GM19372 (cell line): ENCODE measurements around the gene SCAMP1.
"Not testable (repeated sequence)": the region's sequence is repeated elsewhere in the genome, so short reads cannot be mapped to it uniquely, and the experiment has no call there.

ENCODE experiments used
- ATAC-seq: cut with Tn5 transposase; IDR thresholded peaks from one replicate; pipeline ENCODE4 v1.9.1; 2021; ENCODE audit warnings: mild to moderate bottlenecking, low read depth, moderate library complexity; ENCODE audit not compliant: unreplicated experiment

The SCAMP1 gene

DNA sequence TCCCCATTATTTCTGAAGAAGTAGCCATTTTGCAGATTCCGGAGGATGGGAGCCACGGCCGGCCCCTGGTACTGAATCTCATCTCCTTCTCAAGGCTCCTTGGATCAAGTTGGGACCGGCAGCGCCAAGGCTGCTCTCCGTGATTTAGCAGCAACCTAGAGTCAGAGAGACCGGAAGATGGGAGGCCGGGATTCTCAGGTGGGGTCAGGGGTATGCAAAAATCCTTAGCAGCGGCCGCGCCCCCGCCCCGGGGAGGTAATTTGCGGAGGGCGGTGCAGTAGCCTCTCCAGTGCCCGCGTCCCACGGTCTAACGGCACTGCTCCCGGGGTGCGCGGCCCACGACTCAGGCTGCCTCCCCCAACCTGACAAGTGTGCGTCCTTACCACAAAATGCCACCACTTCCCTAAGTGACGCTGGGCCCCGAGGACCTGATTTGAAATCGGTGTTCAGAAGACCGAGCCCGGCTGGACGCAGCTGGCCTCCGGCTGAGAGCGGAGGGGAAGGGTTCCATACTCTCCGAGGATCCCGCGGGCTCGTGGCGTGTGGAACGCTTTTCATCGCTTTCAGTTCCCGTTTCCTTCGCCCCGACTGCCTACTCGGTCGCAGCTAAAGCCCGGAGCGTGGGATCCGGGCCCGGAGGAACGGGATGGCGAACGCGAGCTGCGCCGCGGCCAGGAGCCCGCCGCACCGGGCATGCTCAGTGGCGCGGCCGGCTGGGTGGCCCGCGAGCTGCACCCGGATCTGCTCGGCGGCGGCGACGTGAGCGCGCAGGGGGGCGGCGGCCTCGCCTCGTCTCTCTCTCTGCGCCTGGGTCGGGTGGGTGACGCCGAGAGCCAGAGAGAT is at the start of gene SCAMP1:
Gene SCAMP1, plus strand, starts transcription at position 787 of the 843 bp plus-strand sequence. Its CDS starts 55 bp downstream, at position 842.
- ATAC-seq: peak; percentile 75

GRCh38 chr5:78317515-78317914 is 42.9 kb upstream of the SCAMP1 start:
- no peak for ATAC-seq

DNA sequence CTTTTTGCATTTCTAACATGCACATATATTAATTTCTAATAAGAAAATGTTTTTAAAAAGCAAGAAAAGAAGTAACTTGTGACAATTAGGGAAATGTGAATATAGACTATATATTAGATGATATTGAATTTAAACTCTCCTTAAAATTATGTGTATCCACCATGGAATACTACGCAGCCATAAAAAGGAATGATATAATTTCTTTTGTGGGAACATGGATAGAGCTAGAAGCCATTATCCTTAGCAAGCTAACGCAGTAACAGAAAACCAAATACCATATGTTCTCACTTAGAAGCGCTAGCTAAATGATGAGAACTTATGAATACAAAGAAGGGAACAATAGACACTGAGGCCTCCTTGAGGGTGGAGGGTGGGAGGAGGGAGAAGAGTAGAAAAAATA is 42.1 kb upstream of the SCAMP1 start:
- no peak for ATAC-seq

DNA sequence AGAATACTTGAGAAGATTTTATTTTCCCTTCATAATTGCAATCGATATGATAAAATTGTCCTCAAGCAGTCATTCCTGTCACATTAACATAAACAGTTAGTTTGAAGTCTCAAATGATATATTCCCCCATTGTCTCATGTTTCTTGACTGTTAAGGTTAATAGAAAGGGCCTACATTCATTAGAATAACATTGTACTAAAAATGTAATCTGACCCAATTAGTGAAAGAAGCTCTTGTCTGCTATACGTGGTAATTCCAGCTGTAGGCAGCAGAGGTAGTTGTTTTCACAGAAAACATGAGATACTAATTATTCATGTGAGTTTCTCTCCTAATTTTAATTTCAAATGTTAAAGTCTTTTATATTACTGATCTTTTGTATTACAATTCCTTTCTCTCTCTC is 40.0 kb upstream of the SCAMP1 start:
- ATAC-seq: no peak

GRCh38 chr5:78323241-78323640 is 37.2 kb upstream of the SCAMP1 start:
- ATAC-seq: no peak

- no peak for ATAC-seq
Observed at GRCh38 chr5:78326930-78327329, 33.5 kb upstream of the SCAMP1 start.

GRCh38 chr5:78327761-78328510 is 32.5 kb upstream of the SCAMP1 start:
- no peak for ATAC-seq

DNA sequence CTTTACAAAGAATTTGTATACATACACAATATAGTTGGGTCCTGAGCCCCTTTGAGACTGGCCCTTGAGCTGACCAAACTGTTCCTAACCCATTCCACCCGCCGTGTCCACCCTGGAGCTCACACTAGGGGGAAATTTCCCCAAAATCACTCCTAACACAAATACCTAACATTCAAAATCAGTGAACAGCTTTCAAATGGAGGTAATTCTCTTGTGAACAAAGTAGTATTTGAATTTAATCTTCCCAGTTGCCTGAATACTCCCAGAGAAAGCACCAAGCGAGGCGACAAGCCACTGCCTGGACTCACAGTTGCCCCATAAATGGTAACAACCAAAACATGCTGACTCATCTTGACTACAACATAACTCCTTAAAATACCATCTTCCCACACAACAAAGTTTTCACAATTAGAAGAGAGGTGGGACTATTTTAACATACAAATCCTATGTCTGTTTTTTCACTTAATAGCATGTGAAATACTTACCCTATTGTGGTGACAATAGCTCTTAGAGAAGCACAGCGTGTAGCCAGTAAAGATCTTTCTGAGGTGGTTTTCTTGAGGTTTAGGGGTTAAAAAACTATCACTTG is 31.7 kb upstream of the SCAMP1 start:
- no peak for ATAC-seq

- ATAC-seq: no peak
Observed at GRCh38 chr5:78331523-78332080, 28.8 kb upstream of the SCAMP1 start.

- ATAC-seq: no peak
Observed at GRCh38 chr5:78334811-78335210, 25.6 kb upstream of the SCAMP1 start.

GRCh38 chr5:78335976-78336375 is 24.4 kb upstream of the SCAMP1 start:
- no peak for ATAC-seq

DNA sequence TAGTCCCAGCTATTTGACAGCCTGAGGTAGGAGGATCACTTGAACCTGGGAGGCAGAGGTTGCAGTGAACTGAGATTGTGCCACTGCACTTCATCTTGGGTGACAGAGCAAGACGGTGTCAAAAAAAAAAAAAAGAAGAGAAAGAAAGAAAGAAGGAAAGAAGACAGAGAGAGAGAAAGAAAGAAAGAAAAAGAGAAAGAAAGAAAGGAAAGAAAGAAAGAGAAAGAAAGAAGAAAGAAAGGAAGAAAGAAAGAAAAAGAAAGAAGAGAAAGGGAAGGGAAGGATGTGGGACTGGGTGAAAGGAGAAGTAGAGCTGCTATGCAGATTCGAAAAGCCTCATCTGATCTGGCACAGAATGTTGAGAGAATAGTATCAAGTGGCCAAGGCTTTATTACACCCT is 23.7 kb upstream of the SCAMP1 start:
- no peak for ATAC-seq

DNA sequence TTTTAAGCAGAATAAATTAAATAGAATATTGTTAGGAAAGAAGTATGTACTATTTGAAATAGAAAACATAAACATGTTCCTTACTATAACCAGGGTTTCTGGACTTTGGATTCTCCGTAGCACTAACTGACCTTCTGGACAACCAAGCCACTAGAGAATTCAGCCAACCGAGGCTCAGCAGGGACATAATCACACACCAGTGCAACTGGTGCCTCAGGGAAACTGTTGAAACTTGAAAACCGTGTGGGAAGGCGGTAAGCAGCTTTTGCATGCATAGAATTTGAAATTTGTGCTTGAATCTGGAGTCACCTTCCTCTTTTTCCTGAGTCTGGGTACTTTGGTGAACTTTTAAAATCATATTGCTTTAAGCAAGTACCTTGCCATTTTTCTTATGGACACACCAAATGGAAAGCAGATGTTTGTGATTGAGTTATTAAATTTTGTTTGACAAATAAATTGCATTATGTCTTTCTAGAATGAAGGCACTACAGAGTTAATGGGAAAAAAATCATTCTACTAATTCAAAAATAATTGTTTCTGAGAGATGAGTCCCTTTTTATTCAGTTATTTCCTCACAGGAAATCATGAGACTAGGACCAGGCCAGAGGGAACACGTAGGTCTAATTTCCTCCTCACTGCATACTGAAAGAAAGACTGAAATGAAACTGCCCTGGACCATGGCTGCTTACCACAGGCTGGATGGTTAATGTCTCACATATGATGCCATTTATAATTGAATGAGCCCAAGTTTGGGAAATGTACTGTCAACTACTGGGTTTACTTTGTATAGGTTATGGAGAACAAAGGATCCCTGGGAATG is 20.6 kb upstream of the SCAMP1 start:
- ATAC-seq: no peak

DNA sequence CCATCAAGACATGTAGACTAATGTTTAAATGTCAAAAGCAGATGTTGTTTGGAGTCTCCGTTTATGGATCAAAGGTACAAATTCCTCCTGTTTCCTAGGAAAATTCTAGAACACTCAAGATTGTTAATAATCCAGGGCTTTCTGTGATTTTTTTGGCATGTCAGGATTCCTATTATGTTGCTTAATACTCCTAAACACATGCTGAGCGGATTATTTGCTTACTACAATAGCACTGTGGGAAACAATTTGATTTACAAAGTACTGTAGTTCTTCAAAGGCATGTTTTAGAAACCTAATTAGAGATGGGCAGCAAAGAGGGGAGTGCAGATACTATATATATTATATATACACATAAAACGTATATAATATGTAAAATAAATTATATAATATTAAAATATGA is 19.0 kb upstream of the SCAMP1 start:
- ATAC-seq: no peak

- no peak for ATAC-seq
Observed at GRCh38 chr5:78345485-78345884, 14.9 kb upstream of the SCAMP1 start.

GRCh38 chr5:78353520-78353919 is 6.9 kb upstream of the SCAMP1 start:
- ATAC-seq: no peak

DNA sequence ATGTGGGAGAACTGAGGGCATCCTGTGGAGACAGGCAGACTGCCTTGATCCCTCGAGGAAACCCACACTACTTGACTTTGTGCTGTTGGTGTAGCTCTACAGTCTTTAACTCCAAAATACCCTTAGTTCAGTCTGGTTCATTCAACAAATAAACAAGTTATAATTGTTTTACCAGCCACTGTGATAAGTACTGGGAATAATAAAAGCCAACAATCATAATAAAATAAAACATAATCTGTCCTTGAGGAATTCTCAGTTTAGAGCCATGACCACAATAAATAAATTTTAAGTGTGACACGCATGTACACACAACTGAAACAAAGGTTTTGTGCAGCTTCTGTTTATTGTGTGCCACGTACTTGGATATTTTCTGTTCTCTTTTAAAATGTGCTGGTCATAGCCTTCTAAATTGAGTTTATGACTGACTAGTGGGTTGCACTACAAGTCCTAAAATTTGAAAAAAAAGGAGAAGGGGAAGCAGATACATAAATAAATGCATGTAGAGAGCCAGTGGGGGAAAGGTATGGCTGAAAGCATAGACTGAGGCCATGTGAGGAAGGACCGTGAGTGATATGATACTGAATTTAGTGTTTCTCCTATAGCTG is 6.2 kb upstream of the SCAMP1 start:
- no peak for ATAC-seq

- no peak for ATAC-seq
Observed at GRCh38 chr5:78355561-78355960, 4.9 kb upstream of the SCAMP1 start.

DNA sequence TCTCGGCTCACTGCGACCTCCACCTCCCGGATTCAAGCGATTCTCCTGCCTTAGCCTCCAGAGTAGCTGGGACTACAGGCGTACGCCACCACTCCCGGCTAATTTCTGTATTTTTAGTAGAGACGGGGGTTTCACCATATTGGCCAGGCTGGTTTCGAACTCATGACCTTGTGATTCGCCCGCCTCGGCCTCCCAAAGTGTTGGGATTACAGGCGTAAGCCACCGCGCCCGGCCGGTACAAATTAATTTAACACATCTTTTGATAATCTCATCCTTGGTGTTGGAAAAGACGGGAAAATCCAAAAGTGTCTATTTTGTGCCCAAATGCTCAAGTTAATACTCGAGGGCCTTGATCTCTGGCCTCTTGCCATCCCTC is 974 bp upstream of the SCAMP1 start:
- not testable (repeated sequence) for ATAC-seq

DNA sequence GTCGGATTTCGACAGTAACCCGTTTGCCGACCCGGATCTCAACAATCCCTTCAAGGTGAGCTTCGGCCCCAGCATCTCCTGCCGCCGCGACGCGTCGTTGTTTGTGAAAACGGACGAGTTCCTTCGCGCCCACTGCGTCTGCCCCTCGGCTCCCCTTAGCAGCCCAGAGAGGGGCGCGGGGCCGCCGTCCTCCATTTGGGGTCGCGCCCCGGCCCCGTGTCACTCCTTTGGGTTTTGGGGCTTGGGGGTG is 182 bp downstream of the SCAMP1 start:
- no peak for ATAC-seq
